Stomach (tissue), 9 donors: ENCODE data around the gene GSE1. TPM values are rescaled to one million over a fixed set of nuclear protein-coding genes. Genes with fewer than 3 reads are reported as not detected.

Experiments
- DNase-seq, 2 donors: peaks; one replicate each; pipeline versions ENCODE4 v3.0.0 to v3.0.0-alpha.2; 2013 to 2019
- H3K27ac ChIP-seq, 5 donors: fragments of 200-600 bp in 4 of 5; sonication (generic) in 4 of 5; one replicate each; pipeline ENCODE4 v1.5.1; 2013 to 2019; ENCODE audit warnings: mild to moderate bottlenecking in 1 of 5, moderate library complexity in 1 of 5
- H3K27me3 ChIP-seq, 3 donors: fragments of 200-600 bp; sonication (generic); one replicate each; pipeline ENCODE4 v1.5.1; 2017 to 2019; ENCODE audit warnings: mixed run types in 1 of 3
- H3K36me3 ChIP-seq, 4 donors: fragments of 200-600 bp; sonication (generic); 1 replicate in 3 of 4; 2 replicates in 1 of 4; pipeline ENCODE4 v1.5.1; 2016 to 2019
- H3K4me1 ChIP-seq, 4 donors: fragments of 200-600 bp; sonication (generic); one replicate each; pipeline ENCODE4 v1.5.1; 2016 to 2019
- H3K4me3 ChIP-seq, 4 donors: fragments of 200-600 bp; sonication (generic) in 3 of 4; one replicate each; pipeline ENCODE4 v1.5.1; 2016 to 2019; ENCODE audit warnings: mild to moderate bottlenecking in 1 of 4
- H3K9me3 ChIP-seq, 4 donors: fragments of 200-600 bp; sonication (generic); one replicate each; pipeline ENCODE4 v1.5.1; 2016 to 2019
- EP300 ChIP-seq: sonication (generic); formaldehyde crosslinking; IDR thresholded peaks from one replicate; pipeline ENCODE4 v1.6.1; 2017; ENCODE audit warnings: antibody characterized with exemption
- POLR2A ChIP-seq, 4 donors: fragments of 450-650 bp; IDR thresholded peaks; one replicate each; pipeline ENCODE4 v1.6.1; 2016; ENCODE audit warnings: antibody characterized with exemption in 4 of 4, control low read depth in 2 of 4, mild to moderate bottlenecking in 1 of 4, moderate library complexity in 1 of 4
- POLR2AphosphoS5 ChIP-seq, 3 donors: sonication (generic); formaldehyde crosslinking; IDR thresholded peaks; one replicate each; pipeline ENCODE4 v1.6.1; 2016; ENCODE audit warnings: antibody characterized with exemption in 3 of 3
- WGBS, 5 donors: extraction: QIAGEN DNeasy Blood & Tissue Kit in 3 of 5; methylation state at CpG; one replicate each; pipeline versions ENCODE4 v1.1.5 to v1.1.7; 2013 to 2018; 5-methylcytosine and 5-hydroxymethylcytosine counted together
- intact Hi-C: fragments of 100-400 bp; cut with DNase I; formaldehyde crosslinking; loops from one replicate; pipeline ENCODE4 v1.15.1; 2023; ENCODE audit warnings: low total_unique reads
- polyA plus RNA-seq, 3 donors: library from polyadenylated mRNA; stranded (reverse); fragments of 200-250 nt; gene quantifications; one replicate each; pipeline ENCODE4 v1.2.3, GENCODE V29; 2013
- total RNA-seq, 5 donors: library from RNA; depleted of rRNA; stranded (reverse); fragments of >200 nt; gene quantifications; one replicate each; pipeline versions ENCODE4 v1.1.0 to v1.2.3, GENCODE V29; 2014 to 2016
- TF ChIP-seq, protein P1 (sequence below), 7 experiments: fragments of 450-650 bp in 4 of 7; fragments of 200-600 bp in 3 of 7; sonication (generic) in 3 of 7; IDR thresholded peaks; one replicate each; pipeline ENCODE4 v1.5.1; 2016 to 2019; ENCODE audit warnings: antibody characterized with exemption in 7 of 7, control low read depth in 2 of 7, mild to moderate bottlenecking in 1 of 7
- donor health status: healthy with polysubstance abuse.
- donor health status: Bipolar disorder and iron deficiency.
- donor health status: healthy.

GSE1 gene
- total and polyA plus RNA-seq, 8 donors: 11.8 to 294 (median 93.0) TPM

GRCh38 chr16:85579923-85580580 is 33.1 kb upstream of the GSE1 start:
- peaks cover 11 to 76% (median 50%) of the 10 kb centered on the region in 4 donors for H3K4me1 ChIP-seq
- intact Hi-C loops: no loop called here
- DNase-seq: peak in 1 of 2 donors; percentile 73
- 68 to 82% (median 78%) methylated on average over 11 of the region's 11 CpGs for WGBS, 5 donors
- TF ChIP-seq POLR2AphosphoS5 (IDR thresholded peaks at IDR 0.05) (no peak), EP300 (no peak), POLR2A (IDR thresholded peaks at IDR 0.05) (no peak)
- TF ChIP-seq, protein P1, sequence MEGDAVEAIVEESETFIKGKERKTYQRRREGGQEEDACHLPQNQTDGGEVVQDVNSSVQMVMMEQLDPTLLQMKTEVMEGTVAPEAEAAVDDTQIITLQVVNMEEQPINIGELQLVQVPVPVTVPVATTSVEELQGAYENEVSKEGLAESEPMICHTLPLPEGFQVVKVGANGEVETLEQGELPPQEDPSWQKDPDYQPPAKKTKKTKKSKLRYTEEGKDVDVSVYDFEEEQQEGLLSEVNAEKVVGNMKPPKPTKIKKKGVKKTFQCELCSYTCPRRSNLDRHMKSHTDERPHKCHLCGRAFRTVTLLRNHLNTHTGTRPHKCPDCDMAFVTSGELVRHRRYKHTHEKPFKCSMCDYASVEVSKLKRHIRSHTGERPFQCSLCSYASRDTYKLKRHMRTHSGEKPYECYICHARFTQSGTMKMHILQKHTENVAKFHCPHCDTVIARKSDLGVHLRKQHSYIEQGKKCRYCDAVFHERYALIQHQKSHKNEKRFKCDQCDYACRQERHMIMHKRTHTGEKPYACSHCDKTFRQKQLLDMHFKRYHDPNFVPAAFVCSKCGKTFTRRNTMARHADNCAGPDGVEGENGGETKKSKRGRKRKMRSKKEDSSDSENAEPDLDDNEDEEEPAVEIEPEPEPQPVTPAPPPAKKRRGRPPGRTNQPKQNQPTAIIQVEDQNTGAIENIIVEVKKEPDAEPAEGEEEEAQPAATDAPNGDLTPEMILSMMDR (IDR thresholded peaks at IDR 0.05): no peak
- no peak overlapping the region for H3K27ac ChIP-seq
- H3K36me3 ChIP-seq: no peaks in the 10 kb centered on the region
- H3K4me3 ChIP-seq: no peak overlapping the region
- H3K9me3 ChIP-seq: no peaks in the 10 kb centered on the region
- no peaks in the 10 kb centered on the region for H3K27me3 ChIP-seq

DNA sequence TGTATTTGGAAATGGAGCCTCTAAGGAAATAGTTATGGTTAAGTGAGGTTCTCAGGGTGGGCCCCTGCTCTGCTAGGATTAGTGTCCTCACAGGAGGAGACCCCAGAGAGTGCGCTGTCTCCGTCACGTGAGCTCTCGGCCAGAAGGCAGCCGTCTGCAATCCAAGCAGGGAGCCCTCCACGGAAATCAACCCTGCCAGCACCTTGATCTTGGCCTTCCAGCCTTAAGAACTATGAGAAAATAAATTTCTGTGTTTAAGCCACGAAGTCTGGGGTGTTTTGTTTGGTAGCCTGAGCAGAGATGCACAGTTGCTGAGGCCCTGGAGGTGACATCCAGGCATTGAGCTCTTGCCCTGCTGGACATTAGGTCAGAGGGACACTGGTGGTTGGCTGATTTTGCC is 32.4 kb upstream of the GSE1 start:
- no peak overlapping the region for H3K27ac ChIP-seq
- no peaks in the 10 kb centered on the region for H3K27me3 ChIP-seq
- 92 to 97% (median 94%) methylated on average over 7 of the region's 7 CpGs for WGBS, 5 donors
- intact Hi-C loops: no loop called here
- H3K36me3 ChIP-seq: no peaks in the 10 kb centered on the region
- H3K9me3 ChIP-seq: no peaks in the 10 kb centered on the region
- TF ChIP-seq POLR2AphosphoS5 (IDR thresholded peaks at IDR 0.05) (no peak), EP300 (no peak), POLR2A (IDR thresholded peaks at IDR 0.05) (no peak)
- TF ChIP-seq, protein P1 (IDR thresholded peaks at IDR 0.05): no peak
- H3K4me1 ChIP-seq: peaks cover 5 to 73% (median 46%) of the 10 kb centered on the region in 4 donors
- no peak overlapping the region for H3K4me3 ChIP-seq
- DNase-seq: no peak

- H3K4me1 ChIP-seq: peaks cover 10 to 73% (median 45%) of the 10 kb centered on the region in 4 donors
- H3K4me3 ChIP-seq: no peak overlapping the region
These were observed 30.7 kb upstream of the GSE1 start for GRCh38 chr16:85582229-85582991.

GRCh38 chr16:85583491-85584181 is 29.5 kb upstream of the GSE1 start:
- Histone ChIP-seq H3K27ac (no peak overlapping the region), H3K9me3 (no peaks in the 10 kb centered on the region), H3K4me3 (no peak overlapping the region), H3K27me3 (no peaks in the 10 kb centered on the region), H3K36me3 (no peaks in the 10 kb centered on the region), H3K4me1 (peaks cover 10 to 63% (median 35%) of the 10 kb centered on the region in 4 donors)
- intact Hi-C loops: no loop called here
- DNase-seq: peak in 1 of 2 donors; percentile 68
- TF ChIP-seq POLR2A (IDR thresholded peaks at IDR 0.05) (no peak), EP300 (no peak), POLR2AphosphoS5 (IDR thresholded peaks at IDR 0.05) (no peak)
- TF ChIP-seq, protein P1 (IDR thresholded peaks at IDR 0.05): no peak
- 76 to 85% (median 79%) methylated on average over 22 of the region's 22 CpGs for WGBS, 5 donors

More at GRCh38 chr16:85582229-85582991, 30.7 kb upstream of the GSE1 start:
- WGBS, 5 donors: 69 to 81% (median 80%) methylated on average over 20 to 29 of the region's 29 CpGs
- H3K9me3 ChIP-seq: no peaks in the 10 kb centered on the region
- intact Hi-C loops: no loop called here
- TF ChIP-seq, protein P1 (IDR thresholded peaks at IDR 0.05): no peak
- TF ChIP-seq EP300: no peak
- no peak for TF ChIP-seq POLR2AphosphoS5 (IDR thresholded peaks at IDR 0.05)
- no peak for TF ChIP-seq POLR2A (IDR thresholded peaks at IDR 0.05)
- H3K27me3 ChIP-seq: no peaks in the 10 kb centered on the region
- H3K36me3 ChIP-seq: no peaks in the 10 kb centered on the region
- DNase-seq: peak in 1 of 2 donors; percentile 64
- no peak overlapping the region for H3K27ac ChIP-seq
